NCI-H2081 (cell line): ENCODE measurements around the gene CD247.

Source experiments
- DNase-seq, 2 experiments: peaks; one replicate each; lab custom pipeline; 2025; lab: John Stamatoyannopoulos, UW

The CD247 gene

DNA sequence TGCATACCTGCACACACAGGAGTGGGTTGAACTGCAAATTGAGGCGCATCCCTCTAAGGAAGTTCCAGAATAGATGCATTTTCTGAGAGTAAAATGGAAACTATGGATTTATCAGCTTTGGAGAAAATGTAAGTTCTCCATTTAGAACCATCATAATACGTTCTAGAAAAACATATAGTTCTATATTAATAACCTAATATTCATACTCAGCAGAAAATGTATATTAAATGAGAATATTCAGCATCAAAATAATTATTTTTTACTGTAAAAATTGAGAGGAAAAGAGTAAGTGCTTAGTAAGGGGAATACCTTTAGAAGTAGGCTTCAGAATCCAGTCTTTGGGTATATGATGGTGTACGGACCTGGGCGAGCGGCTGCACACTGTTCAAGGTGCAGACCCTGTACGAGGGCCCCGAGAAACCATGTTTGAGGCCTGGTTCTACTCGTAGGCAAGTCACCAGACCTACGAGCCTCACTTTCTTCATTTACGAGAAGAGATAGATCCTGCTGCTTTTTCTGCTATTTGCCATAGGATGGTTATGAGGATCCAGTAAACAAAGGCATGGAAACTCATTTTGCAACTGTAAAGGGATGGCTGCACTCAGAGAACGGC is 6.8 kb downstream of the CD247 start:
- no peak for DNase-seq

GRCh38 chr1:167510881-167511280 is 7.4 kb downstream of the CD247 start:
- DNase-seq: no peak

DNA sequence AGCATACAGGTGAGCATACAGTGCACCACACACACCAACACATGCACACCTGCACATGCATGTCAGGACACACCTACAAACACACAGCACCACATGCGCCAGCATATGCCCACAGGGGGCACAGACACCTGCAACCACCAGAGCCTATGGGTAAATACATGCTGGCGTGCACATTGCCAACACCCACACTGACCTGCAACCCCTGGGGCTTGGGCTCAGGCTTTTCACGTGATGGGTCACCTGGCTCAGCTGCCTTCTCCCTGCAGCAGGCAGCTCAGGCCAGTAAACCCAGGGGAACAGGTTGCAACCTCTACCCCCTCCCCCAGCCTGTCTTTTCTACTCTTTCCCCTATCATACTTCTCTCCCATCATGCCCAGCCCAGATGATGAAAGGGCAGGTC is 8.1 kb downstream of the CD247 start:
- DNase-seq: no peak

DNA sequence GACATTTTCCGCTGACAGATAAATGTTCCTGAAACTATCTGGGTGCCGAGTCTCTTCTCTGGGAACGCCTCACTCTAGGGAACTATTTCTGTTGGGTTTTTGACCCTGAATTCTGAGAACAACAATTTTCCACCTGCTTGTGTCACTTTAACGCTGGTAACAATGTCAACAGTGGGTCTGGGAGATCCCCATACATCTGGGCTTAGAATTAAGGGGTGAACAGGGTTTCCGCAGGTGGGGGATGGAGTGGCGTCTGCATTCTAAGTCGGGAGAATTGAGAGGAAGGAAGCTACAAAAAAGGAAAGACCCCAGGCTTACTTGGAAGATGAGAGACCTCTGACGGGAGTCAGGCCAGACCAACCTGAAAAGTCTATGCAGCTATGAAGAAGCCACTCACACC is 8.7 kb downstream of the CD247 start:
- no peak for DNase-seq

DNA sequence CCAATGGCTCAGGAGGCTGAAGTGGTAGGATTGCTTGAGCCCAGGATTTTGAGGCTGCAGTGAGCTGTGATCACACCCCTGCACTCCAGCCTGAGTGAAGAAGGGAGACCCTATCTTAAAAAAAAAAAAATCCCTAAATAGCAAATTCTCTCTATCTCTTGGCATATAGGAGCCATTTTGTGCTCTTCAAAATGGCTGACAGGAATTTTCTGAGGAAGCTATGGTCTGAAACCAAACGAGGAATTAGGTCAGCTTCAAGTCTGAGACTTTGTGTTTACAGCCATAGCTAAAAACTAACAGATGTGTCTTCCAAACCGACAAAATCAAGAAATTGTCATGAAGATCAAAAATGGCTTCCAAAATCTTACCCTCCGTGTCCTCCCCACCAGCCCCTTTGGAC is 10.6 kb downstream of the CD247 start:
- DNase-seq: no peak

DNA sequence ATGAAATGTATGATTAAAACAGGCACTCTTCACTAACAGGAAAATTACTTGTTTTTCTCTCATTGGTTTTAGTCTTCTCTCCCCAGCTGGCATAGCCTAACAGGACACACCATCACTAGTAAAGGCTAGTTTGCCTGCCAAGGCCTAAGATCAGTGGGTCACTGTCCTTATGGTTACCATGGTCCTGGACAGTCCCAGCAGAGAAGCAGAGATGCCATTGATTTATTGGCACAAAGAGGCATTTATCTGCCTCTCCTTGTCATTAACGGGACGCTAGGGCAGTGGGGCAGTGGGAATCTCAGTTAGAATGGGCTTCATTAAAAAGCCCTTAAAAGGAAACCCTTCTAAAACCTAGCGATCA is 13.9 kb downstream of the CD247 start:
- DNase-seq: no peak

- no peak for DNase-seq
Measured at GRCh38 chr1:167503626-167504466, 14.5 kb downstream of the CD247 start.

DNA sequence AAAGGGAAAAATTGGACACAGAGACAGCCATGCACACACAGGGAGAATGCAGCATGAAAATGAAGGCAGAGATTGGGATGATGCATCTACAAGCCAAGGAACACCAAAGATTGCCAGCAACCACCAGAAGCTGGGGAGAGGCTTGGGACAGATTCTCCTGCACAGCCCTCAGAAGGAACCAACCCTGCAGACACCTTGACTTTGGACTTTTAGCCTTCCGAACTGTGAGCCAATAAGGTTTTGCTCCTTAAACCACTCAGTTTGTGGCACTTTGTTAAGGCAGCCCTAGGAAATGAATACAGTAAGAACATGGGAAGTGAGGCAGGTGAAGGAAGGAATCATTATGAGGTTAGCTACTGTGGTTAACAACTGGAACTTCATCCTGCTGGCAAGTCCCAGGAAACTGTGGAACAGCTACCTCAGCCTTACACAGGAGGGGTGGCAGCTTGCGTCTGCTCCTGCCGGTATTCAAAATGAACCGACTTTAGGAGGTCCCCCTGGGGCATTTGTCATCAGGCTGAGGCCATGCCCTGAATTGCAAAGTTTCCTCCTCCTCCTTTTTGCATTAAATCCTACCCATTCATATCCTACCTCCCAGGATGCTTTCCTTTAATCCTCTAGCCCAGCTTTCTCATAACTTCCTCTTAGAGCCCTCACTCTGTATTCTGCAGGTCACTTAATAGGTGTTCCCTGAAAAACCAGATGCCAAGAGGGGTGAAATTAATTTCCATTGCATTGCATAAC is 15.4 kb downstream of the CD247 start:
- no peak for DNase-seq

DNA sequence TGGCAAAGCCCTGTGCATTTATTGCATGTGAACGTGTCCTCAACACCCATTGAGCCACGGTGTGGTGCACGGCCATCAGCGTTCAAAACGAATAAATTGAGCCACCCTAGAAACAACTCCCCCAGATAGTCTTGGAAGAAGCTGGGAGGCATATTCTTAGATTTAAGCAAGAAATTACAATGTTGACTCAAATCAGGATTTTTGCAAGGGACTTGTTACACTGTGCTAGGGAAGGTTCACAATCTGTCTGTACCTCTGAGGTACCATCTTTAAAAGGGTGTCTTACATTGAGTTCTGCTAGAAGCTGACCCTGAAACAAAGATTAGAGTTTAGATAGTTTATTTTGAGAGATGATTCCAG is 16.2 kb downstream of the CD247 start:
- DNase-seq: no peak

DNA sequence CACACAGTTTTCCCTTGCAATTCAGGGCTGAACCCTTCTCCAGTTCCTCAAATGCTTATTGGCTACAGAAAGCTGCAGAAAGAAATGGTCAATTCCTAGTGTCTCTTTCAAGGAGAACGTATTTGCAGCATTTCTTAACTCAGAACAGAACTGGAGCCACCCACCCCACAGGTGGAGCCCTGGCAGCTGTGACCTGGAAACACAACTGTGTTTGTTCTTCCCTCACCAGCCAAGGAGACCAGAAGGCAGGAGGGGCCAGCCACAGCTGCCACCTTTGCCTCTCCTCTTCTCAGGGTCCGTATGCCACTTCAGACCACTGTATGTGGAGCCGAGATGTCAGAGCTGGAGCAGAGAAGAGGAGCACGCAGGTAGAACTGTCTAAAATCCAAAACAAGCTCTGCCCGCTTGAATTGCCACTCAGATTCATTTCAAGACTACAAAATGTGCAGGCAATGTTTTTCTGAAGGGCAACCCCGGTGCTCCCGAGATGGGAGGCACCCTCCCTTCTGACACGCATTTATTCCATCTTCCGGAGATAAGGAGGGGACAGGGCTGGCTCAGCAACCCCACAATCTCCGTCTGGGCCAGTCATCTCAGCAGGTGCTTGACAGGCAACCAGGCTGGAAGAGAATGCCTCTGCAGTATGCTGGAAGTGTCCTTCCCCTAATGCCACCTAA is 16.7 kb downstream of the CD247 start:
- no peak for DNase-seq

GRCh38 chr1:167500283-167500860 is 18.0 kb downstream of the CD247 start:
- DNase-seq: no peak

DNA sequence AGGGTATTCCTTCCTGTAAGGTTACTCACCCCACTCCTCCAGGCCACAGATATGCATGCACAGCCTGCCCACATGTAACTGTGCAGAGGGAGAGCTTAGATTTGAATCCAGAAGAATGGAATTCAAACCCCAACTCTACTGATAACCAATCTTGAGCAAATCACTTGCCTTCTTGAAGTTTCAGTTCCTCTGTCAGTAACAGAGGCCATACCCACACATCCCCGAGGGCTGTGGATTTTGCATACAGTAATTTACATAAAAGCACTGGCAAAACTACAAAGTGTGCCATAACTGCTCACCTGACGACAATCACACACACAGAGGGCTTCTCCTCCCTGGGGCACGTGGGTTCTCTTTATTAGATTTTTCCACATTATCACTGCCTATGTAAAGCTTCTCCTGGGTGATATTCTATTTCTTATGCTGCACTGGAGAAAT is 18.6 kb downstream of the CD247 start:
- no peak for DNase-seq

GRCh38 chr1:167499106-167499505 is 19.2 kb downstream of the CD247 start:
- DNase-seq: no peak

- no peak for DNase-seq
Measured at GRCh38 chr1:167496797-167497619, 21.3 kb downstream of the CD247 start.

DNA sequence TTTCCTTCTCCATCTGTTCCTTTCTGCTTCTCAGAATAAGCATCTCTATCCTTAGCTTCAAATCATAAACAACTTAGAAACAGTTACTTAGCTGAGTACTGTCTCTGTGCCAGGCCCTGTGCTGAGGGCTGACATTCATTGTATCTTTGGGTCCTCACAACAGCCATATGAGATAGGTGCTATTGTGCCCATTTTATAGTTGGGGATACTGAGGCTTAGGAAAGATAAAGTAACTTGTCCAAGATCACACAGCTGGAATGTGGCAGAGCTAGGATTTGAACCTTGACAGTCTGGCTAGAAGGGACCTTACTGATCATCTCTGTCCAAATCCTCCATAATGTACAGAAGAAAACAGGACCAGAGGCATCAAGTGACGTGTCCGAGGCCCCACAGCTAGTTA is 25.0 kb downstream of the CD247 start:
- DNase-seq: no peak

DNA sequence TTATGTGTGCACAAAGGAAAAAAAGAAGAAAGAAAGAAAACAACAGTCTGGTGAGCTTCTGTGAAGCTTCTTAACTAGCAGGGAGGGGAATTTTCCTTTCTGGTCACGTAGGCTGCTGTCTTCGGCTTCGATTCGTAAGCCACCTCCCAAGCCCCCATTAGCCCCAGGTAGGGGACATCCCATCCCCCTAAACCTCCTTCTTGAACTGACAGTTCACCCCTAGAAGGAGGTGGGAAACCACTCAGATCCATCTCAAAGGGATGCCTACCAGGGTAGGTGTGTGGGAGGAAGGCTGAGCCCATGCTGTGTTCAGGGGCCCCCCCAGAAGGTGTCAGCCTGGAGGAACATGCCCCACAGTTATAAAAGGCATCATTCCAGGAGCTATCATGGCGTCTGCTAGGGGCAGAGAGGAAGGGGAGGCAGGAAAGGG is 25.8 kb downstream of the CD247 start:
- DNase-seq: no peak

DNA sequence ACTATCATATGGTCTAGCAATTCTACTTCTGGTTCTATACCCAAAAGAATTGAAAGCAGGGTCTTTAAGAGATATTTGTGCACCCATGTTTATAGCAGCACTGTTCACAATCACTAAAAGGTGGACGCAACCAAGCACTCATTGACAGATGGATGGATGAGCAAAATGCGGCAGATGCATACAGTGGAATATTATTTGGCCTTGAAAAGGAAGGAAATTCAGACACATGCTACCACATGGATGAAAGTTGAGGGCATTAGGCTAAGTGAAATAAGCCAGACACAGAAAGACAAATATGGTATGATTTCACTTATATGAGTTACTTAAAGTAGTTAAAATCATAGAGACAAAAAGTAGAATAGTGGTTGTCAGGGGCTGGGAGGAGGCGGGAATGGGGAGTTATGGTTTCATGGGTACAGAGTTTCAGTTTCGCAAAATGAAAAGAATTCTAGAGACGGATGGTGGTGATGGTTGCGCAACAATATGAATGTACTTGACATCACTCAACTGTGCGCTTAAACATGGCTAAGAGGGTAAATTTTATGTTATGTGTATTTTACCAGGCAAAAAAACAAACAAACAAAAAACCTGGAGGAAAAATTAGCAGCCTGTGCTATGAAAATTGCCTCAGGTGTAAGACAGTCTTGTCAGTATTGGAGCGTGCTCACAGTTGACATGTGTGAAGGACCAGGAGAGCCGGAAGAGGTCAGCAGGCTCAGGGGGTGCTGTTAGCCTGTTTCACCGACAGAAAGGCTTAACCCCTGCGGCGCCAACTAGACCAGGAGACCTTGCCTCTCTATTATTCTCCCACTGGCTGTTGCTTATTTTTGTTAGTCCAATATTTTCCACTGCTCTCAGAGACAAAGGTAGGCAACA is 26.5 kb downstream of the CD247 start:
- DNase-seq: no peak

- no peak for DNase-seq
Measured at GRCh38 chr1:167490765-167491164, 27.6 kb downstream of the CD247 start.

DNA sequence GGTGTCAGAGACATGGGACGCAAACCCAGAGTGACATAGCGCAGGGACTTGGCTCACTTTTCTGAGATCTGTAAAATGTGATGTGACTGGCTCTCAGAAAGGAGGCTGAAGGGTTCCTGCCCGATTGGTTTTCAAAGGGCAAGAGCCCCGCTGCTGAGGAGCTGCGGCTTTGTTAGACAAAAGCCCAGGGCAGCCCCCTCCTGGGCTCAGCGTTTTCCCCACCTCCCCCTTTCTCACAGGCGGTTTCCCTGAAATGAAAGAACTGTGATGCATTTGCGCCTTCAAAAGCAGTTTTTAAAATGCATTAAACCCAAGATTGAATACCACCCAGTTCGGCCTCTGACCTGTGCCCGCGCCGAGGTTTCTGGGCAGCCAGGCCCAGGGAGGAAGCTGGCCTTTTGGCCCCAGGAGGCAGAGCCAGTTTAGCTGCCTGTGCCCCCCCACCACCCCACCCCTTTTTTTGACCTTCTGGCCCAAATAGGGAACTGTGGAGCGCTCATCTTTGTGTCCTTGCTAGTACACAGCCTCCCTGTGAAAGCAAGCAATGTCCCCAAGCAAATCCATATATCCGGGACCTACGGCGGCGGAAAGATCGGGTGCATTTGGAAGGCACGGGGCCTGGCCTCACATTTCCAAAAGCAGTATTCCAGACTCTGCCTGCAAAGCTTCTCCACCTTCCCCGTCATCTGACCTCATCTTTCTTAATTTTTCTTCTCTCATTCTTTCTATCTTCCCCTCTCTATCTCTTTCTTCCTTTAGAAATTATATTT is 28.6 kb downstream of the CD247 start:
- no peak for DNase-seq

- DNase-seq: no peak
Measured at GRCh38 chr1:167488786-167489185, 29.5 kb downstream of the CD247 start.
